Epithelial cell of proximal tubule (primary cell): ENCODE results near the gene DUSP1. TPM values are rescaled to one million over a fixed set of nuclear protein-coding genes. Genes with fewer than 3 reads are reported as not detected.
"Not testable (repeated sequence)": the region's sequence is repeated elsewhere in the genome, so short reads cannot be mapped to it uniquely, and the experiment has no call there.

Experiments
- DNase-seq: peaks from one replicate; pipeline ENCODE4 v3.0.0-alpha.2; 2011; ENCODE audit warnings: low read depth
- H3K4me3 ChIP-seq: 2 replicates; pipeline ENCODE4 v1.5.1; 2011; ENCODE audit warnings: low read depth, mild to moderate bottlenecking, low read length
- total RNA-seq: library from RNA; depleted of rRNA; stranded (reverse); fragments of >200 nt; gene quantifications from 2 replicates; pipeline ENCODE4 v1.2.3, GENCODE V29; 2015
- TF ChIP-seq, protein P1 (sequence below): conservative IDR thresholded peaks from 2 replicates; pipeline ENCODE4 v1.5.1; 2012; ENCODE audit warnings: low read depth, mild to moderate bottlenecking, low read length

Gene DUSP1
- total RNA-seq, 1 donor from 2014 or later: 215 TPM

GRCh38 chr5:172790496-172790889 lies 19.5 kb upstream of the DUSP1 start:
- no peak overlapping the region for H3K4me3 ChIP-seq
- no peak for DNase-seq
- TF ChIP-seq, protein P1, sequence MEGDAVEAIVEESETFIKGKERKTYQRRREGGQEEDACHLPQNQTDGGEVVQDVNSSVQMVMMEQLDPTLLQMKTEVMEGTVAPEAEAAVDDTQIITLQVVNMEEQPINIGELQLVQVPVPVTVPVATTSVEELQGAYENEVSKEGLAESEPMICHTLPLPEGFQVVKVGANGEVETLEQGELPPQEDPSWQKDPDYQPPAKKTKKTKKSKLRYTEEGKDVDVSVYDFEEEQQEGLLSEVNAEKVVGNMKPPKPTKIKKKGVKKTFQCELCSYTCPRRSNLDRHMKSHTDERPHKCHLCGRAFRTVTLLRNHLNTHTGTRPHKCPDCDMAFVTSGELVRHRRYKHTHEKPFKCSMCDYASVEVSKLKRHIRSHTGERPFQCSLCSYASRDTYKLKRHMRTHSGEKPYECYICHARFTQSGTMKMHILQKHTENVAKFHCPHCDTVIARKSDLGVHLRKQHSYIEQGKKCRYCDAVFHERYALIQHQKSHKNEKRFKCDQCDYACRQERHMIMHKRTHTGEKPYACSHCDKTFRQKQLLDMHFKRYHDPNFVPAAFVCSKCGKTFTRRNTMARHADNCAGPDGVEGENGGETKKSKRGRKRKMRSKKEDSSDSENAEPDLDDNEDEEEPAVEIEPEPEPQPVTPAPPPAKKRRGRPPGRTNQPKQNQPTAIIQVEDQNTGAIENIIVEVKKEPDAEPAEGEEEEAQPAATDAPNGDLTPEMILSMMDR: no peak

- no peak for DNase-seq
- TF ChIP-seq, protein P1: no peak
- no peak overlapping the region for H3K4me3 ChIP-seq
These were observed 18.9 kb upstream of the DUSP1 start for GRCh38 chr5:172789687-172790495.

DNA sequence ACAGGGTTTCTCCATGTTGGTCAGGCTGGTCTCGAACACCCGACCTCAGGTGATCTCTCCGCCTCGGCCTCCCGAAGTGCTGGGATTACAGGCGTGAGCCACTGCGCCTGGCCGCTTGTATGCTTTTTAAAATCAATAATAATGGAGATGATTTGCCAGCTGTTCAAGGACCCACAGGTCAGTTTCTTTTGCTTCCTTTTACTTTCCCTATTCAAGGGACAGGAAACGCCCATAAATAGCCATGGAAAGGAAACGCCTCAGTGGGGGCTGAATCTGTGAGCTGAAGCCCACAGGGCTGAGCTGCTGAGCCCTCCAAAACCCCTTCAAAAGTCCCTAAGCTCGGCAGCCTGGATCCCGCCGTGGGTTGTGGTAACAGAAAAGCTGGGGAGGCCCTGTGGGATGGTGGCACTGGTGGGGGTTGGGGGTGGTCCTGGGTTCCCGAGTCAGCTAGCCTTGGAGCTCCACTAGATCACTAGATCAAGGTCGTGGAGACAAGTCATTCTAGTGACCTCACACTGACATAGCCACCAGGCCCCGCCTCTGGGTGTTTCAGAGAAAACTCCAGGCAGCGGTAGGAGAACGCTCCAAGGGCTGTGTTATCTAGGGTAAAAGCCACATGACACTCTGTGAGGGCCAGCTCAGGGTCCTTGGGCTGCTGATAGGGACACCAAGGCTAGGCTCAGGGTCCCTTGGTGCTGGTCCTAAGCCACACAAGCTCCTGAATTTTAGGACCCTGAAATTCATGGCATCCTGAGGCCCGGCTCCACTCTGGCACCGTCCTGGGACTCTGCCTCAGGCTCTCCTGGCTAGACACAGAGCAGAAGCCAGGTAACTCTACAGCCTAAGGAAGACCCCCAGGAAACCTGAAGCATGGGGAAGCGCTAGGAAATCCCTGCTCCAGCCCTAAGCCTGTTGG lies 18.0 kb upstream of the DUSP1 start:
- no peak for DNase-seq
- no peak overlapping the region for H3K4me3 ChIP-seq
- TF ChIP-seq, protein P1: no peak

DNA sequence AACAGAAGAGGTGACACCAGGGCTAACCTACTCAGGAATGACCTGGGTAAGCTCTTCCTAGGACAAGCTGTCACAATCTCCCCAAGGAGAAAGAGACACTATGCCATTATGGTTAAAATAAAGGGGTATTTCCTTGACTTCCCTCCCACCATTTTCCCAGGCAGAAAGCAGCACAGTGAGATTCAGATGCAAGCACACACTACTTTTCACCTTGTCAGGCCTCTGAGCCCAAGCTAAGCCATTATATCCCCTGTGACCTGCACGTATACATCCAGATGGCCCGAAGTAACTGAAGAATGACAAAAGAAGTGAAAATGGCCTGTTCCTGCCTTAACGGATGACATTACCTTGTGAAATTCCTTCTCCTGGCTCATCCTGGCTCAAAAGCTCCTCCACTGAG lies 16.5 kb upstream of the DUSP1 start:
- H3K4me3 ChIP-seq, DNase-seq: not testable (repeated sequence)

DNA sequence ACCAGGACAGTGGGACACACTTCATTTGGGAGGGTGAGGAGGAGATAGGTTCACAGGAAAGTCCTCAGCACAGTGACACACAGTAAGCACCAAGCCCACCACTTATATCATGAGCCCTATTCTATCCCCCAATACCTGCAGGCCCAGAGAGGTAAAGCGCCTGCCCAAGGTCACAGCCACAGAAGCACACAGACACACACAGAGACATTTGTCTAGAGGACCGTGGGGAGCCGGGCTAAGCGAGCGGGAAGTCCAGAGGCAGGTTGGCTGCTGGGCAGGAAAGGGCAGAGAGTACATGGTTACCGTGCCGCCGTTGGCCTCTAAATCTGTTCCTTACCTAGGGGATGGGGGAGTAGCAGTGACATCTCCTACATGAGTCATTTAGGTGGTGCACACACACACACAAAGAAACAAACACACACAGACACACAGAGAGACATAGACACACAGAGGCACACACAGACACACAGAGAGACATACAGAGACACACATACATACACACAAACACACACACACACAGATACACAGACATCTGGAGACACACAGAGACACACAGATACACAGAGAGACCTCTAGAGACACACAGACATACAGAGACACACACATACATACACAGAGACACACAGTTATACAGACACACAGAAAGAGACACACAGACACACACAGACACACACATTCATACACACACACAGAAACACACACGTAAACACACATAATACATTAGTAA lies 15.9 kb upstream of the DUSP1 start:
- TF ChIP-seq, protein P1: no peak
- DNase-seq: no peak
- no peak overlapping the region for H3K4me3 ChIP-seq

- TF ChIP-seq, protein P1: no peak
- DNase-seq: no peak
- H3K4me3 ChIP-seq: no peak overlapping the region
These were observed 14.6 kb upstream of the DUSP1 start for GRCh38 chr5:172785429-172786088.

GRCh38 chr5:172784162-172784561 lies 13.2 kb upstream of the DUSP1 start:
- DNase-seq, H3K4me3 ChIP-seq: not testable (repeated sequence)

GRCh38 chr5:172783319-172783718 lies 12.3 kb upstream of the DUSP1 start:
- not testable (repeated sequence) for H3K4me3 ChIP-seq, DNase-seq
